ENCODE results near the gene C2orf69.

C2orf69 gene

GRCh38 chr2:199929262-199929661, 18.2 kb downstream of the C2orf69 start:
- TF ChIP-seq POLR2AphosphoS5 (IDR thresholded peaks at IDR 0.05; ENCODE audit: low read depth, low read length) = no peak
- no peak for TF ChIP-seq SPI1 (IDR thresholded peaks at IDR 0.05; ENCODE audit: low read depth, low read length)
- TF ChIP-seq TAF1 (IDR thresholded peaks at IDR 0.05; ENCODE audit: low read depth, low read length) = no peak
- TF ChIP-seq PAX5 (IDR thresholded peaks at IDR 0.05; ENCODE audit: insufficient read depth, low read length, severe bottlenecking) = no peak
- TF ChIP-seq POLR2A (IDR thresholded peaks at IDR 0.05; ENCODE audit: low read depth, low read length) = no peak
- no peak for TF ChIP-seq POU2F2 (IDR thresholded peaks at IDR 0.05; ENCODE audit: low read depth, low read length)
- FAIRE-seq (no peak), DNase-seq (ENCODE audit: insufficient read length, low spot score) (no peak)

- no peak for DNase-seq (ENCODE audit: insufficient read length, low spot score)
- TF ChIP-seq SPI1 (IDR thresholded peaks at IDR 0.05; ENCODE audit: low read depth, low read length) (no peak), POU2F2 (IDR thresholded peaks at IDR 0.05; ENCODE audit: low read depth, low read length) (no peak), TAF1 (IDR thresholded peaks at IDR 0.05; ENCODE audit: low read depth, low read length) (no peak), PAX5 (IDR thresholded peaks at IDR 0.05; ENCODE audit: insufficient read depth, low read length, severe bottlenecking) (no peak), POLR2A (IDR thresholded peaks at IDR 0.05; ENCODE audit: low read depth, low read length) (no peak), POLR2AphosphoS5 (IDR thresholded peaks at IDR 0.05; ENCODE audit: low read depth, low read length) (no peak)
- FAIRE-seq = no peak
These were observed 21.3 kb downstream of the C2orf69 start for GRCh38 chr2:199932312-199932855.

GRCh38 chr2:199933466-199933865, 22.4 kb downstream of the C2orf69 start:
- no peak for TF ChIP-seq POU2F2 (IDR thresholded peaks at IDR 0.05; ENCODE audit: low read depth, low read length)
- TF ChIP-seq TAF1 (IDR thresholded peaks at IDR 0.05; ENCODE audit: low read depth, low read length) = no peak
- TF ChIP-seq POLR2AphosphoS5 (IDR thresholded peaks at IDR 0.05; ENCODE audit: low read depth, low read length) = no peak
- TF ChIP-seq SPI1 (IDR thresholded peaks at IDR 0.05; ENCODE audit: low read depth, low read length) = no peak
- TF ChIP-seq PAX5 (IDR thresholded peaks at IDR 0.05; ENCODE audit: insufficient read depth, low read length, severe bottlenecking) = no peak
- no peak for TF ChIP-seq POLR2A (IDR thresholded peaks at IDR 0.05; ENCODE audit: low read depth, low read length)
- FAIRE-seq (no peak), DNase-seq (ENCODE audit: insufficient read length, low spot score) (no peak)

GRCh38 chr2:199936554-199936953, 25.5 kb downstream of the C2orf69 start:
- FAIRE-seq = no peak
- TF ChIP-seq TAF1 (IDR thresholded peaks at IDR 0.05; ENCODE audit: low read depth, low read length) (no peak), POLR2A (IDR thresholded peaks at IDR 0.05; ENCODE audit: low read depth, low read length) (no peak), POLR2AphosphoS5 (IDR thresholded peaks at IDR 0.05; ENCODE audit: low read depth, low read length) (no peak), POU2F2 (IDR thresholded peaks at IDR 0.05; ENCODE audit: low read depth, low read length) (no peak), SPI1 (IDR thresholded peaks at IDR 0.05; ENCODE audit: low read depth, low read length) (no peak), PAX5 (IDR thresholded peaks at IDR 0.05; ENCODE audit: insufficient read depth, low read length, severe bottlenecking) (no peak)
- DNase-seq (ENCODE audit: insufficient read length, low spot score) = no peak

- TF ChIP-seq SPI1 (IDR thresholded peaks at IDR 0.05; ENCODE audit: low read depth, low read length) = no peak
- no peak for TF ChIP-seq TAF1 (IDR thresholded peaks at IDR 0.05; ENCODE audit: low read depth, low read length)
These were observed 29.3 kb downstream of the C2orf69 start for GRCh38 chr2:199940373-199940772.

GRCh38 chr2:199943373-199943772, 32.3 kb downstream of the C2orf69 start:
- no peak for FAIRE-seq
- TF ChIP-seq SPI1 (IDR thresholded peaks at IDR 0.05; ENCODE audit: low read depth, low read length) = no peak
- TF ChIP-seq TAF1 (IDR thresholded peaks at IDR 0.05; ENCODE audit: low read depth, low read length) = no peak
- no peak for TF ChIP-seq PAX5 (IDR thresholded peaks at IDR 0.05; ENCODE audit: insufficient read depth, low read length, severe bottlenecking)
- TF ChIP-seq POLR2A (IDR thresholded peaks at IDR 0.05; ENCODE audit: low read depth, low read length) = no peak
- no peak for TF ChIP-seq POLR2AphosphoS5 (IDR thresholded peaks at IDR 0.05; ENCODE audit: low read depth, low read length)
- TF ChIP-seq POU2F2 (IDR thresholded peaks at IDR 0.05; ENCODE audit: low read depth, low read length) = no peak
- no peak for DNase-seq (ENCODE audit: insufficient read length, low spot score)

More at GRCh38 chr2:199940373-199940772, 29.3 kb downstream of the C2orf69 start:
- FAIRE-seq (no peak), DNase-seq (ENCODE audit: insufficient read length, low spot score) (no peak)

GRCh38 chr2:199946196-199946595, 35.1 kb downstream of the C2orf69 start:
- FAIRE-seq (peak; percentile 23), DNase-seq (ENCODE audit: insufficient read length, low spot score) (no peak)
- TF ChIP-seq POLR2A (IDR thresholded peaks at IDR 0.05; ENCODE audit: low read depth, low read length) (no peak), SPI1 (IDR thresholded peaks at IDR 0.05; ENCODE audit: low read depth, low read length) (no peak), POU2F2 (IDR thresholded peaks at IDR 0.05; ENCODE audit: low read depth, low read length) (no peak), PAX5 (IDR thresholded peaks at IDR 0.05; ENCODE audit: insufficient read depth, low read length, severe bottlenecking) (no peak), POLR2AphosphoS5 (IDR thresholded peaks at IDR 0.05; ENCODE audit: low read depth, low read length) (no peak), TAF1 (IDR thresholded peaks at IDR 0.05; ENCODE audit: low read depth, low read length) (no peak)

- TF ChIP-seq TAF1 (IDR thresholded peaks at IDR 0.05; ENCODE audit: low read depth, low read length) = no peak
- FAIRE-seq = no peak
These were observed 35.7 kb downstream of the C2orf69 start for GRCh38 chr2:199946836-199947235.

GRCh38 chr2:199950396-199950795, 39.3 kb downstream of the C2orf69 start:
- FAIRE-seq = no peak
- no peak for DNase-seq (ENCODE audit: insufficient read length, low spot score)
- no peak for TF ChIP-seq POLR2AphosphoS5 (IDR thresholded peaks at IDR 0.05; ENCODE audit: low read depth, low read length)
- no peak for TF ChIP-seq POU2F2 (IDR thresholded peaks at IDR 0.05; ENCODE audit: low read depth, low read length)
- TF ChIP-seq PAX5 (IDR thresholded peaks at IDR 0.05; ENCODE audit: insufficient read depth, low read length, severe bottlenecking) = no peak
- no peak for TF ChIP-seq SPI1 (IDR thresholded peaks at IDR 0.05; ENCODE audit: low read depth, low read length)
- TF ChIP-seq POLR2A (IDR thresholded peaks at IDR 0.05; ENCODE audit: low read depth, low read length) = no peak
- no peak for TF ChIP-seq TAF1 (IDR thresholded peaks at IDR 0.05; ENCODE audit: low read depth, low read length)

More at GRCh38 chr2:199946836-199947235, 35.7 kb downstream of the C2orf69 start:
- DNase-seq (ENCODE audit: insufficient read length, low spot score) = no peak

- FAIRE-seq = peak; percentile 62
- TF ChIP-seq POLR2A (IDR thresholded peaks at IDR 0.05; ENCODE audit: low read depth, low read length) (no peak), PAX5 (IDR thresholded peaks at IDR 0.05; ENCODE audit: insufficient read depth, low read length, severe bottlenecking) (no peak), SPI1 (IDR thresholded peaks at IDR 0.05; ENCODE audit: low read depth, low read length) (no peak), POLR2AphosphoS5 (IDR thresholded peaks at IDR 0.05; ENCODE audit: low read depth, low read length) (no peak), POU2F2 (IDR thresholded peaks at IDR 0.05; ENCODE audit: low read depth, low read length) (no peak), TAF1 (IDR thresholded peaks at IDR 0.05; ENCODE audit: low read depth, low read length) (no peak)
- DNase-seq (ENCODE audit: insufficient read length, low spot score) = no peak
These were observed 39.9 kb downstream of the C2orf69 start for GRCh38 chr2:199951023-199951422.
